HCT116 (cell line): ENCODE measurements around the gene CAPNS1. TPM values are rescaled to one million over a fixed set of nuclear protein-coding genes. Genes with fewer than 3 reads are reported as not detected.

ENCODE experiments used
- ATAC-seq: fragments of 200-7000 bp; cut with Tn5 transposase; 2 replicates; pipeline ENCODE4 v1.9.1; 2020; ENCODE audit warnings: mild to moderate bottlenecking, moderate library complexity
- BruUV-seq: library from RNA; stranded (reverse); fragments of 400-500 nt; replicated peaks from 2 replicates; lab custom pipeline; 2021; lab: Mats Ljungman, UMichigan
- CTCF ChIA-PET: fragments of 300-600 bp; sonication (Branson Sonifier 250); formaldehyde crosslinking; loops from one replicate; lab custom pipeline; 2021; ENCODE audit warnings: antibody characterized with exemption; lab: Charles Lee
- POLR2A ChIA-PET: fragments of 300-600, 350-600 bp; sonication (Branson Sonifier 250); formaldehyde crosslinking; loops from one replicate; lab custom pipeline; 2021; ENCODE audit warnings: antibody characterized with exemption; lab: Charles Lee
- RAD21 ChIA-PET, 2 experiments: fragments of 300-600 bp; sonication (Branson Sonifier 250); formaldehyde crosslinking; loops; one replicate each; lab custom pipeline; 2023; ENCODE audit warnings: low total read pairs in 2 of 2; ENCODE audit not compliant: uncharacterized antibody in 2 of 2, unreplicated experiment in 2 of 2, low non-redundant PET in 1 of 2; lab: Charles Lee
- DNase-seq: peaks from one replicate; pipeline ENCODE4 v3.0.0-alpha.2; 2010; ENCODE audit warnings: low read depth, low spot score
- H2AFZ ChIP-seq: fragments of 200-600 bp; shearing (Covaris generic), sonication (generic); 2 replicates; pipeline ENCODE4 v1.6.1; 2017; ENCODE audit warnings: low read depth, mixed run types, mixed read lengths, antibody characterized with exemption, low read length; ENCODE audit not compliant: poor library complexity, severe bottlenecking
- H3K27ac ChIP-seq: 2 replicates; pipeline ENCODE4 v1.5.1; 2012; ENCODE audit warnings: low read depth, low read length
- H3K27me3 ChIP-seq: fragments of 200-600 bp; sonication (generic); 2 replicates; pipeline ENCODE4 v1.6.1; 2016; ENCODE audit warnings: mixed run types, low read length, mixed read lengths; ENCODE audit not compliant: insufficient read depth
- H3K36me3 ChIP-seq, 2 experiments: fragments of 200-500 bp in 1 of 2; fragments of 200-600 bp in 1 of 2; sonication (Bioruptor generic) in 1 of 2; sonication (generic) in 1 of 2; 2 replicates each; pipeline versions ENCODE4 v1.5.1 to v1.6.1; 2014 to 2016; ENCODE audit warnings: low read length in 2 of 2, inconsistent platforms in 1 of 2, mixed read lengths in 1 of 2, mixed run types in 1 of 2; ENCODE audit not compliant: insufficient read depth in 2 of 2, control insufficient read depth in 1 of 2
- H3K4me1 ChIP-seq, 2 experiments: fragments of 200-600 bp in 1 of 2; sonication (generic) in 1 of 2; 2 replicates each; pipeline versions ENCODE4 v1.5.1 to v1.6.1; 2012 to 2017; ENCODE audit warnings: low read length in 2 of 2, inconsistent platforms in 1 of 2, mild to moderate bottlenecking in 1 of 2, mixed read lengths in 1 of 2, mixed run types in 1 of 2, moderate library complexity in 1 of 2; ENCODE audit not compliant: insufficient read depth in 2 of 2, control insufficient read depth in 1 of 2
- H3K4me2 ChIP-seq: fragments of 200-600 bp; sonication (generic); 2 replicates; pipeline ENCODE4 v1.6.1; 2017; ENCODE audit warnings: mixed run types, low read length, mixed read lengths
- H3K4me3 ChIP-seq, 2 experiments: fragments of 200-600 bp in 1 of 2; sonication (generic) in 1 of 2; replicated peaks in 1 of 2; 2 replicates each; pipeline ENCODE4 v1.5.1; 2011 to 2016; ENCODE audit warnings: low read length in 2 of 2, control low read depth in 1 of 2, low read depth in 1 of 2, mild to moderate bottlenecking in 1 of 2, mixed read lengths in 1 of 2, mixed run types in 1 of 2
- H3K79me2 ChIP-seq: fragments of 200-600 bp; sonication (generic); 2 replicates; pipeline ENCODE4 v1.6.1; 2017; ENCODE audit warnings: mild to moderate bottlenecking, mixed run types, low read length, moderate library complexity, mixed read lengths; ENCODE audit not compliant: insufficient read depth
- H3K9ac ChIP-seq: fragments of 200-600 bp; sonication (generic); 2 replicates; pipeline ENCODE4 v1.6.1; 2016; ENCODE audit warnings: low read length, mixed read lengths
- H3K9me2 ChIP-seq: fragments of 200-600 bp; sonication (generic), shearing (Covaris generic); 2 replicates; pipeline ENCODE4 v1.6.1; 2017; ENCODE audit warnings: mixed run types, mild to moderate bottlenecking, moderate library complexity; ENCODE audit not compliant: insufficient read depth
- H3K9me3 ChIP-seq, 2 experiments: fragments of 200-500 bp in 1 of 2; fragments of 200-600 bp in 1 of 2; sonication (Bioruptor generic) in 1 of 2; sonication (generic) in 1 of 2; 2 replicates each; pipeline ENCODE4 v1.6.1; 2014 to 2017; ENCODE audit warnings: low read length in 2 of 2, mixed read lengths in 2 of 2, inconsistent platforms in 1 of 2, low read depth in 1 of 2, mild to moderate bottlenecking in 1 of 2, mixed run types in 1 of 2, moderate library complexity in 1 of 2; ENCODE audit not compliant: control insufficient read depth in 1 of 2, insufficient read depth in 1 of 2
- H4K20me1 ChIP-seq: fragments of 200-600 bp; sonication (generic), shearing (Covaris generic); 2 replicates; pipeline ENCODE4 v1.6.1; 2017; ENCODE audit warnings: mixed run types, mild to moderate bottlenecking, moderate library complexity; ENCODE audit not compliant: insufficient read depth
- ATF3 ChIP-seq: IDR thresholded peaks from 2 replicates; pipeline ENCODE4 v1.6.1; 2012
- CBX3 ChIP-seq: IDR thresholded peaks from 2 replicates; pipeline ENCODE4 v1.6.1; 2012; ENCODE audit warnings: low read depth
- CEBPB ChIP-seq: IDR thresholded peaks from 2 replicates; pipeline ENCODE4 v1.6.1; 2012; ENCODE audit warnings: low read depth
- CTCF ChIP-seq, 3 experiments: fragments of 200-600 bp in 1 of 3; sonication (generic) in 1 of 3; IDR thresholded peaks in 2 of 3; conservative IDR thresholded peaks in 1 of 3; 2 replicates each; pipeline ENCODE4 v1.5.1; 2012 to 2017; ENCODE audit warnings: low read depth in 2 of 3, low read length in 2 of 3, antibody characterized with exemption in 1 of 3, borderline replicate concordance in 1 of 3, control low read depth in 1 of 3, mild to moderate bottlenecking in 1 of 3, mixed read lengths in 1 of 3, mixed run types in 1 of 3, moderate library complexity in 1 of 3; ENCODE audit not compliant: insufficient read depth in 1 of 3
- EGR1 ChIP-seq: IDR thresholded peaks from 2 replicates; pipeline ENCODE4 v1.6.1; 2012; ENCODE audit warnings: low read depth
- ELF1 ChIP-seq: IDR thresholded peaks from 2 replicates; pipeline ENCODE4 v1.6.1; 2012; ENCODE audit warnings: low read depth, borderline replicate concordance
- EZH2 ChIP-seq: fragments of 200-600 bp; sonication (generic); IDR thresholded peaks from 2 replicates; pipeline ENCODE4 v1.6.1; 2017; ENCODE audit warnings: antibody characterized with exemption, mixed run types
- EZH2phosphoT487 ChIP-seq: fragments of 200-600 bp; IDR thresholded peaks from 2 replicates; pipeline ENCODE4 v1.6.1; 2018; ENCODE audit warnings: antibody characterized with exemption, borderline replicate concordance
- FOSL1 ChIP-seq: IDR thresholded peaks from 2 replicates; pipeline ENCODE4 v1.6.1; 2012; ENCODE audit warnings: low read depth
- JUND ChIP-seq: IDR thresholded peaks from 2 replicates; pipeline ENCODE4 v1.6.1; 2012
- MAX ChIP-seq: IDR thresholded peaks from 2 replicates; pipeline ENCODE4 v1.6.1; 2012
- POLR2A ChIP-seq: IDR thresholded peaks from 2 replicates; pipeline ENCODE4 v1.7.0; 2011; ENCODE audit warnings: borderline replicate concordance; ENCODE audit not compliant: insufficient read depth, insufficient read length; ENCODE audit errors: extremely low read depth
- REST ChIP-seq: IDR thresholded peaks from 2 replicates; pipeline ENCODE4 v1.6.1; 2012; ENCODE audit warnings: low read depth
- SIN3A ChIP-seq: IDR thresholded peaks from 2 replicates; pipeline ENCODE4 v1.6.1; 2012; ENCODE audit warnings: low read depth
- SP1 ChIP-seq: IDR thresholded peaks from 2 replicates; pipeline ENCODE4 v1.6.1; 2012; ENCODE audit warnings: low read depth
- TCF7L2 ChIP-seq: IDR thresholded peaks from 2 replicates; pipeline ENCODE4 v1.7.0; 2011; ENCODE audit warnings: borderline replicate concordance, inconsistent platforms; ENCODE audit not compliant: insufficient read depth, insufficient read length; ENCODE audit errors: extremely low read depth
- YY1 ChIP-seq: IDR thresholded peaks from 2 replicates; pipeline ENCODE4 v1.6.1; 2011; ENCODE audit warnings: low read length, low read depth, moderate library complexity, mild to moderate bottlenecking; ENCODE audit not compliant: insufficient replicate concordance; ENCODE audit errors: extremely low read depth
- ZBTB33 ChIP-seq: IDR thresholded peaks from 2 replicates; pipeline ENCODE4 v1.6.1; 2011; ENCODE audit warnings: mild to moderate bottlenecking, low read length, moderate library complexity; ENCODE audit not compliant: insufficient replicate concordance; ENCODE audit errors: extremely low read depth
- ZFX ChIP-seq: fragments of 450-650 bp; IDR thresholded peaks from 2 replicates; pipeline ENCODE4 v1.6.1; 2017
- intact Hi-C: fragments of 100-400 bp; cut with micrococcal nuclease; formaldehyde crosslinking; loops from 2 replicates; pipeline ENCODE4 v1.10.0; 2022
- total RNA-seq: library from RNA; stranded (reverse); gene quantifications from one replicate; pipeline ENCODE4 v1.2.1, GENCODE V29; 2021; ENCODE audit not compliant: unreplicated experiment

CAPNS1 gene
- total RNA-seq, 1 experiment from 2014 or later, result 621 TPM

GRCh38 chr19:36136964-36137686, 2.7 kb upstream of the CAPNS1 start:
- ChIA-PET RAD21 (interaction anchor here in 1 of 2 experiments (1.9 kb wide), 1 partner anchor 9 kb away, joined by 4 read pairs; no protein-coding TSS in a partner anchor), POLR2A (interaction anchor here (1.6 to 1.9 kb wide), 2 partner anchors 9 to 22 kb away, joined by 4 to 14 read pairs; partner anchors contain the start of genes POLR2I and TBCB), CTCF (no interaction called here)
- Histone ChIP-seq H3K4me2 (peak overlapping the region; percentile 92), H3K9me2 (no peaks in the 10 kb centered on the region), H3K4me1 (peaks cover 66 to 85% of the 10 kb centered on the region in 2 experiments), H4K20me1 (peaks cover 6% of the 10 kb centered on the region; the same call in 1 of the 2 replicates), H3K27ac (peak overlapping the region; percentile 98), H3K9me3 (no peaks in the 10 kb centered on the region), H3K36me3 (peaks cover under 1 to 3% of the 10 kb centered on the region in 2 experiments; a peak in 2 of 4 replicates), H3K27me3 (no peaks in the 10 kb centered on the region), H3K9ac (peak overlapping the region; percentile 77), H3K4me3 (peak overlapping the region; percentile 36 to 55), H2AFZ (no peak overlapping the region), H3K79me2 (peaks cover 19% of the 10 kb centered on the region)
- peak; percentile 39 for ATAC-seq
- DNase-seq, result peak; percentile 77
- intact Hi-C loops, result loop anchor here (10.0 kb wide), 1 partner anchor 1078 kb away; the partner anchor contains the start of genes ZNF383 and ZNF585B
- no TSS peak for BruUV-seq
- TF ChIP-seq EZH2phosphoT487 (no peak), CEBPB (no peak), MAX (peak; percentile 9; the same call in 1 of the 2 replicates), ZFX (no peak), SP1 (peak; percentile 60), TCF7L2 (no peak), ELF1 (no peak), CTCF (IDR thresholded peaks at IDR 0.05 in 2 of 3, conservative IDR thresholded peaks at IDR 0.05 in 1 of 3; ENCODE audit: borderline replicate concordance in 1 of 3, insufficient read depth in 1 of 3, low read depth in 2 of 3, low read length in 2 of 3) (no peak), YY1 (no peak), POLR2A (no peak), EGR1 (no peak), SIN3A (no peak; the same call in 1 of the 2 replicates), ZBTB33 (no peak), ATF3 (no peak), JUND (peak; percentile 73), REST (no peak), CBX3 (no peak), FOSL1 (peak; percentile 76), EZH2 (no peak)
